ENCODE results near the gene SYNJ2.

GRCh38 chr6:157982563-157983405 is 1.1 kb downstream of the SYNJ2 start:
- TF ChIP-seq CTCF (IDR thresholded peaks at IDR 0.05; ENCODE audit: insufficient read depth, low read depth, low read length) (peak; percentile 53), EZH2 (IDR thresholded peaks at IDR 0.05; ENCODE audit: insufficient read depth, low read length) (no peak)

All from astrocyte (in vitro differentiated cells and primary cell).